HepG2 (cell line): Measurements from ENCODE around the gene LYRM4. TPM values are rescaled to one million over a fixed set of nuclear protein-coding genes. Genes with fewer than 3 reads are reported as not detected.
A peak's percentile ranks its signal among the peaks of the same experiment; 100 is the strongest.

ENCODE experiments used
- CTCF ChIP-seq: sonication (generic); formaldehyde crosslinking; IDR thresholded peaks from 2 replicates; pipeline ENCODE4 v1.5.0; 2020; ENCODE audit warnings: mild to moderate bottlenecking, missing genetic modification reagents, moderate library complexity
- MIXL1 ChIP-seq: IDR thresholded peaks from 2 replicates; pipeline ENCODE4 v1.6.1; 2016
- MLX ChIP-seq: IDR thresholded peaks from 2 replicates; pipeline ENCODE4 v1.6.1; 2016
- MXD4 ChIP-seq: IDR thresholded peaks from 2 replicates; pipeline ENCODE4 v1.6.1; 2016; ENCODE audit warnings: mild to moderate bottlenecking, missing biosample characterization, missing genetic modification reagents
- NONO ChIP-seq, 2 experiments: fragments of 450-650 bp in 1 of 2; sonication (generic) in 1 of 2; formaldehyde crosslinking in 1 of 2; IDR thresholded peaks in 1 of 2; conservative IDR thresholded peaks in 1 of 2; 2 replicates each; pipeline versions ENCODE4 v1.6.1 to v1.8.0; 2017 to 2022; ENCODE audit warnings: mild to moderate bottlenecking in 1 of 2, missing genetic modification reagents in 1 of 2, moderate library complexity in 1 of 2
- SKI ChIP-seq: fragments of 450-650 bp; IDR thresholded peaks from one replicate; pipeline ENCODE4 v1.6.1; 2018; ENCODE audit warnings: mild to moderate bottlenecking; ENCODE audit not compliant: partially characterized antibody
- ZBTB33 ChIP-seq: sonication (generic); formaldehyde crosslinking; IDR thresholded peaks from 2 replicates; pipeline ENCODE4 v1.4.0; 2020; ENCODE audit warnings: missing genetic modification reagents
- ZFAT ChIP-seq: sonication (generic); formaldehyde crosslinking; conservative IDR thresholded peaks from 2 replicates; pipeline ENCODE4 v1.8.1; 2023; ENCODE audit warnings: missing genetic modification reagents, inconsistent platforms
- ZNF350 ChIP-seq: sonication (generic); formaldehyde crosslinking; IDR thresholded peaks from 2 replicates; pipeline ENCODE4 v1.4.0; 2020; ENCODE audit warnings: mild to moderate bottlenecking, low read depth, missing genetic modification reagents, borderline replicate concordance
- ZNF674 ChIP-seq: sonication (generic); formaldehyde crosslinking; IDR thresholded peaks from 2 replicates; pipeline ENCODE4 v1.5.0; 2020; ENCODE audit warnings: low read depth, mild to moderate bottlenecking, missing genetic modification reagents
- ZNF687 ChIP-seq: sonication (generic); formaldehyde crosslinking; IDR thresholded peaks from 2 replicates; pipeline ENCODE4 v1.5.1; 2020; ENCODE audit warnings: mild to moderate bottlenecking, missing genetic modification reagents, moderate library complexity
- ZSCAN25 ChIP-seq: sonication (generic); formaldehyde crosslinking; IDR thresholded peaks from 2 replicates; pipeline ENCODE4 v1.8.0; 2022; ENCODE audit warnings: mild to moderate bottlenecking, missing genetic modification reagents
- polyA plus RNA-seq, 8 experiments: library from polyadenylated mRNA; depleted of rRNA in 3 of 8; stranded (reverse) in 7 of 8; unstranded in 1 of 8; fragments of >200 nt; fragmentation: Illumina TruSeq in 4 of 8; extraction: Trizol in 4 of 8; gene quantifications; 2 replicates each; pipeline versions ENCODE4 v1.2.1 to v1.2.3, GENCODE V29; 2011 to 2016; ENCODE audit warnings: low read depth in 4 of 8, missing spikeins in 1 of 8, mixed read lengths in 1 of 8; ENCODE audit not compliant: insufficient read depth in 1 of 8
- total RNA-seq, 5 experiments: library from RNA; depleted of rRNA; stranded (reverse); fragments of >200 nt; fragmentation: Illumina TruSeq; extraction: Trizol; gene quantifications; 2 replicates each; pipeline ENCODE4 v1.2.3, GENCODE V29; 2016; ENCODE audit warnings: low read depth in 1 of 5
- TF ChIP-seq, protein P1 (sequence below): IDR thresholded peaks from 2 replicates; pipeline ENCODE4 v1.4.0; 2020; ENCODE audit warnings: mild to moderate bottlenecking, missing genetic modification reagents

The LYRM4 gene
- total and polyA plus RNA-seq, 2 of the 13 experiments (the other 11 are each of a cell fraction or from before 2014, with no cell fraction given), result 64.6 to 67.5 TPM

DNA sequence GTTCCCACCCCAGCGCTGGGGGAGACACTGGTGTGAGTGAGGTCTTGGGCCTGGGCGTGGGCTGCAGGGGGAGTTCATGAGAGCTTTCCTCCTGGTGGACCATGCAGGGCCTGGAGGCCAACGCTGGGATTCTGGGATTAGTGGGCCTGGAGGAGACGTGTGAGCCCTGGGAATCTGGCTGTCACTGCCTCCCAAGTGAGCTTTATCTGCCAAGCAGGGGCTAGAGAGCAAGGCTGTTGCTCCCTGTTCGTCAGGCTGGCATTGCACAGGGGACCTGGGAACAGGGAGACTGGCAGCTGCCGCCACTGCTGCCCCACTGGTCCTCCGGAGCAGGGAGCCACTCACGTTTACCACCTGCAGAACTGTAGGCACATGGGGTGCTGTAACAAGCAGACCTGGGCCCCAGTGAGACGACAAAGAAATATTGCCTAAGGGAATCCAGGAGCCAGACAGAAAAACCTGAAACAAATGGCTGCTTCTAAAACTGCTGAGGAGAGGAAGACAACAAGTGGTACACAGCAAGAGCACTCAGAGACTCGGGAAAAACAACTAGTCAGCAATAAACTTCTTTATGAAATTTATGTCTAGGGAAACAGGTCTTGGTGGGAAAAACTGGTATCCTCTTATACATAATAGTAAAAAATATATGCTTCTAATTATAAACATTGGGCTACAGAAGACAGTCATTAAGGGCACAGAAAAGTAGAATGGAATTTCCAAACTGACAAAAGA lies 130.4 kb downstream of the LYRM4 start (continued):
- TF ChIP-seq MXD4 (no peak), MIXL1 (CRISPR knock-in tag) (no peak), ZFAT (CRISPR knock-in tag) (no peak), ZNF350 (CRISPR knock-in tag) (no peak), ZSCAN25 (CRISPR knock-in tag) (no peak; the same call in 1 of the 2 replicates), NONO (IDR thresholded peaks at IDR 0.05) (no peak), NONO (CRISPR knock-in tag; conservative IDR thresholded peaks at IDR 0.05) (no peak), ZNF687 (peak; percentile 19; the same call in 1 of the 2 replicates), ZNF674 (CRISPR knock-in tag) (no peak), ZBTB33 (CRISPR knock-in tag) (0 out of 2 replicates have a peak, but pooled peaks have one; percentile 45), CTCF (CRISPR knock-in tag) (no peak), MLX (CRISPR knock-in tag) (no peak), SKI (no peak)
- TF ChIP-seq, protein P1, sequence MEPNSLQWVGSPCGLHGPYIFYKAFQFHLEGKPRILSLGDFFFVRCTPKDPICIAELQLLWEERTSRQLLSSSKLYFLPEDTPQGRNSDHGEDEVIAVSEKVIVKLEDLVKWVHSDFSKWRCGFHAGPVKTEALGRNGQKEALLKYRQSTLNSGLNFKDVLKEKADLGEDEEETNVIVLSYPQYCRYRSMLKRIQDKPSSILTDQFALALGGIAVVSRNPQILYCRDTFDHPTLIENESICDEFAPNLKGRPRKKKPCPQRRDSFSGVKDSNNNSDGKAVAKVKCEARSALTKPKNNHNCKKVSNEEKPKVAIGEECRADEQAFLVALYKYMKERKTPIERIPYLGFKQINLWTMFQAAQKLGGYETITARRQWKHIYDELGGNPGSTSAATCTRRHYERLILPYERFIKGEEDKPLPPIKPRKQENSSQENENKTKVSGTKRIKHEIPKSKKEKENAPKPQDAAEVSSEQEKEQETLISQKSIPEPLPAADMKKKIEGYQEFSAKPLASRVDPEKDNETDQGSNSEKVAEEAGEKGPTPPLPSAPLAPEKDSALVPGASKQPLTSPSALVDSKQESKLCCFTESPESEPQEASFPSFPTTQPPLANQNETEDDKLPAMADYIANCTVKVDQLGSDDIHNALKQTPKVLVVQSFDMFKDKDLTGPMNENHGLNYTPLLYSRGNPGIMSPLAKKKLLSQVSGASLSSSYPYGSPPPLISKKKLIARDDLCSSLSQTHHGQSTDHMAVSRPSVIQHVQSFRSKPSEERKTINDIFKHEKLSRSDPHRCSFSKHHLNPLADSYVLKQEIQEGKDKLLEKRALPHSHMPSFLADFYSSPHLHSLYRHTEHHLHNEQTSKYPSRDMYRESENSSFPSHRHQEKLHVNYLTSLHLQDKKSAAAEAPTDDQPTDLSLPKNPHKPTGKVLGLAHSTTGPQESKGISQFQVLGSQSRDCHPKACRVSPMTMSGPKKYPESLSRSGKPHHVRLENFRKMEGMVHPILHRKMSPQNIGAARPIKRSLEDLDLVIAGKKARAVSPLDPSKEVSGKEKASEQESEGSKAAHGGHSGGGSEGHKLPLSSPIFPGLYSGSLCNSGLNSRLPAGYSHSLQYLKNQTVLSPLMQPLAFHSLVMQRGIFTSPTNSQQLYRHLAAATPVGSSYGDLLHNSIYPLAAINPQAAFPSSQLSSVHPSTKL (CRISPR knock-in tag), result no peak
